GM12873 (cell line): ENCODE results near the gene PCGF1.

Source experiments
- CTCF ChIP-seq: IDR thresholded peaks from 2 replicates; pipeline ENCODE4 v1.5.1; 2012; ENCODE audit warnings: low read depth, mild to moderate bottlenecking, moderate library complexity, low read length, control low read depth; ENCODE audit not compliant: insufficient read depth; ENCODE audit errors: missing control alignments

PCGF1 gene

DNA sequence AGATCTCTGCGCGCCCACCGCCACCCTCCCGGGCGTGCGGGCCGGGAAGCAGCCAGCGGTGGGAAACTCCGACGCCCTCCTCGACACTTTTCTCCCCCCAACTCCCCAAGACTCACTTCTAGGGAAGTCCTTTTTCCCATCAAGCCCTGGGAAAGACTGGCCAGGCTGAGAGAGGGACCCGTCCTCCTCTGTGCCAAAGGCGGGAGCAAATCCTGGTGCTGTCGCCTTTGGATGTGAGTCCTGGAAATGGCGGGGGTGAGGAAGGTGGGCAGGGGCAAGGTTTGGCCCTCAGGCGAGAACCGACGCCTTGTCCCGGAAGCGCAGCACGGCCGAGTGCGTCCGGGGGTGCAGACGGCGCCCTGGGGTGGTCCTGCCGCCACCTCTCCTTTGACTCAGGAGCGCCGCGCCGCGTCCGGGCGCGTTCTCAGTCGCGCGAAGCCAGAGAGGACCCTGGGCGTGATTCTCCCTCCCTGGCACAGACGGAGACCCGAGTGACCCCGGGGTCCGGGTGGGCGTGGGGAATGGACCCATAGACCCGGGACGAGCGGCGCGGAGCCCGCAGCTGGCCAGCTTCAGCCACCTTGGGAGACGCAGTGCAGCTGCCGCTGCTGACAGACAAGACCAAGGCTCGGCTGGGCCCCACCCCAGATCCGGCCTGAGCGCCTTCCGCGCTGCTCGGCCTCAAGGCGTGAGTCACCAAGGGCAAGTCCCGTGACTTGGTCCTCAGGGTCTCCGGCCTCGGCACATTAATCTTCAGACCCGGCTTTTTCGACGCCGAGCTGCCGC, 4.6 kb downstream of the PCGF1 start:
- peak; percentile 54 for TF ChIP-seq CTCF

DNA sequence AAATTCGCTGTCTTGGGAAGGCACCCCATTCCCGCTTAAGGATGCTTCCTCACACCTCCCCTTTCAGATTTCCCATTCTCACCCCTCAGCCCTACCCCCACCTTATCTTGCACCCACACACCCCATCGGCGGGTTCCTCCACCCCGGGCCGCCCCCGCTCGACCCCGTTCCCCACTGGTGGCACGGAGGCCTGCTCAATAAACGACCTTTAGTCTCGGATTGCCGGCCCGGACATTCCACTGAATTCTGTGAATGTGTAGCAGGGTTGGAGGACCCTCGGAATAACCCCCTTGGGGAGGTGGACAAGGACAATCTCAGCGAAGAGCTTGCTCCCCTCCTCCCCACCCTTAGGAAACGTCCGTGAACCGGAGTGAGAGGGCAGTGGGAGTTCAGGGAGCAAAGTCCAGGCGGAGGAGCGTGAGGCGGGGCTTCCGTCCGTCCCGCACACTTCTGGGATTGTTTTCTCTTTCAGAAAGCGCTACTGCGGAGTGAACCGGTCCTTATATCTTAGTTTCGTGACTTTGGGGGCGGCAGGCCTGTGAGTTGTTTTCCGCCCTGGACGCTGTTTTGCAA, 5.3 kb downstream of the PCGF1 start:
- no peak for TF ChIP-seq CTCF

- no peak for TF ChIP-seq CTCF
Observed at GRCh38 chr2:74501335-74502071, 6.0 kb downstream of the PCGF1 start.

GRCh38 chr2:74500578-74500946, 6.9 kb downstream of the PCGF1 start:
- TF ChIP-seq CTCF, result no peak

- TF ChIP-seq CTCF, result no peak
Observed at GRCh38 chr2:74499940-74500577, 7.4 kb downstream of the PCGF1 start.

- TF ChIP-seq CTCF, result no peak
Observed at GRCh38 chr2:74499267-74499939, 8.1 kb downstream of the PCGF1 start, which contains the start of gene LBX2. Gene LBX2, minus strand, starts transcription at chr2:74499603. Its CDS starts 66 bp downstream, at chr2:74499537.
